Measurements from ENCODE around the gene SASH3.

Gene SASH3

GRCh38 chrX:129782706-129783105 is 3.0 kb downstream of the SASH3 start:
- H3K27ac Mint-ChIP-seq: peak overlapping the region; percentile 79
- H3K4me1 Mint-ChIP-seq: peaks cover 72% of the 10 kb centered on the region
- H3K27me3 Mint-ChIP-seq: no peaks in the 10 kb centered on the region
- H3K9me3 Mint-ChIP-seq: no peaks in the 10 kb centered on the region
- H3K36me3 Mint-ChIP-seq: peaks cover 70% of the 10 kb centered on the region
- DNase-seq: no peak
- H3K4me3 Mint-ChIP-seq: peak overlapping the region; percentile 94
- CTCF ChIA-PET: interaction anchor here (0.7 to 6.1 kb wide), 7 partner anchors 11 to 127 kb away, joined by 3 to 39 read pairs (median 6); no protein-coding TSS in a partner anchor

GRCh38 chrX:129783291-129783713 is 3.6 kb downstream of the SASH3 start:
- Mint-ChIP-seq H3K27ac (peak overlapping the region; percentile 79), H3K27me3 (no peaks in the 10 kb centered on the region), H3K36me3 (peaks cover 71% of the 10 kb centered on the region), H3K4me3 (peak overlapping the region; percentile 94), H3K4me1 (peaks cover 66% of the 10 kb centered on the region), H3K9me3 (no peaks in the 10 kb centered on the region)
- no peak for DNase-seq
- CTCF ChIA-PET: interaction anchor here (0.6 to 6.1 kb wide), 7 partner anchors 11 to 144 kb away, joined by 3 to 39 read pairs (median 6); no protein-coding TSS in a partner anchor

DNA sequence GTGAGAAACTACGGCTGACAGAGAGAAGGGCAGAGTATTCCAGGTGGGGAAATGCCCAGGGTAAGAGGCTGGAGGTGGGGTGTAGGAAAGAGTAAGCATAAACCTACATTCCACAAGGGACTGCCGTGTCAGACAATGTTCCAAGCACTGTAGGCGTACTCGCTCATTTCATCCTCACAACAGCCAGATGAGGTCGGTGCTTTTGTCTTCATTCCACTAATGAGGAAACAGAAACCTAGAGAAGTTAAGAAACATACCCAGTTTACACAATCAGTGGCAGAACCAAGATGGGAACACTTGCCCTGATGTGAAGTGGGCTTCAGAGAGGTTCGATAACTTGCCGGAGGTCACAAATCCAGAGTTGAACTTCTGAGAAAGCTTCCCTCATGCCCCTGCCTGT is 4.6 kb downstream of the SASH3 start:
- peak overlapping the region; percentile 69 for H3K27ac Mint-ChIP-seq
- no peak for DNase-seq
- peaks cover 75% of the 10 kb centered on the region for H3K36me3 Mint-ChIP-seq
- H3K9me3 Mint-ChIP-seq: no peaks in the 10 kb centered on the region
- CTCF ChIA-PET: interaction anchor here (1.5 to 6.1 kb wide), 5 partner anchors 25 to 145 kb away, joined by 3 to 39 read pairs (median 6); no protein-coding TSS in a partner anchor
- peak overlapping the region; percentile 94 for H3K4me3 Mint-ChIP-seq
- H3K4me1 Mint-ChIP-seq: peaks cover 58% of the 10 kb centered on the region
- H3K27me3 Mint-ChIP-seq: no peaks in the 10 kb centered on the region

- no peak for DNase-seq
- Mint-ChIP-seq H3K9me3 (no peaks in the 10 kb centered on the region), H3K4me1 (peaks cover 58% of the 10 kb centered on the region), H3K4me3 (peak overlapping the region; percentile 66), H3K36me3 (peaks cover 75% of the 10 kb centered on the region), H3K27ac (peak overlapping the region; percentile 78), H3K27me3 (no peaks in the 10 kb centered on the region)
- CTCF ChIA-PET: interaction anchor here (1.5 to 4.2 kb wide), 2 partner anchors 26 to 30 kb away, joined by 5 to 29 read pairs; no protein-coding TSS in a partner anchor
Measured at GRCh38 chrX:129785160-129785947, 5.6 kb downstream of the SASH3 start.

GRCh38 chrX:129786210-129786651 is 6.5 kb downstream of the SASH3 start:
- Mint-ChIP-seq H3K27ac (peak overlapping the region; percentile 77), H3K27me3 (no peaks in the 10 kb centered on the region), H3K4me1 (peaks cover 58% of the 10 kb centered on the region), H3K4me3 (peak overlapping the region; percentile 66), H3K9me3 (no peaks in the 10 kb centered on the region), H3K36me3 (peaks cover 72% of the 10 kb centered on the region)
- CTCF ChIA-PET: interaction anchor here (4.2 kb wide), 1 partner anchor 31 kb away, joined by 29 read pairs; no protein-coding TSS in a partner anchor
- DNase-seq: no peak

GRCh38 chrX:129787336-129788055 is 7.7 kb downstream of the SASH3 start:
- Mint-ChIP-seq H3K4me3 (no peak overlapping the region), H3K4me1 (peaks cover 50% of the 10 kb centered on the region), H3K27me3 (no peaks in the 10 kb centered on the region), H3K9me3 (no peaks in the 10 kb centered on the region), H3K36me3 (peaks cover 62% of the 10 kb centered on the region), H3K27ac (no peak overlapping the region)
- CTCF ChIA-PET: no interaction called here
- DNase-seq: no peak

DNA sequence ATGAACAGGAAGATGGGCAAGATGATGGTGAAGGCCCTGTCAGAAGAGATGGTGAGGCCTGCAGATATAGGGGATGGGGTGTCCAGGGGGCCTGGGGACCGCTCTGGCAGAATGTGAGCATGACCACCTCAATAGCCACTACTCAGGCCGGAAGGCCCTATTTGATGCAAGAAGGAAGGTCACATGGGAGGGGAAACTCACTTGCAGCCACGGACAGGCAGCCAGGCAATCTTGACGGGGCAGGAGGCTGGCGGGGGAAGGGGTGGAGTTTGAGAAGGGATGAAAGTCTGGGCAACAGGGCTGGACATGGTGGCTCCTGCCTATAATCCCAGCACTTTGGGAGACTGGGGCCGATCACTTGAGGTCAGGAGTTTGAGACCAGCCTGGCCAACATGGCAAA is 8.8 kb downstream of the SASH3 start:
- H3K4me3 Mint-ChIP-seq: no peak overlapping the region
- peaks cover 42% of the 10 kb centered on the region for H3K4me1 Mint-ChIP-seq
- H3K27ac Mint-ChIP-seq: no peak overlapping the region
- CTCF ChIA-PET: no interaction called here
- no peak for DNase-seq
- H3K27me3 Mint-ChIP-seq: no peaks in the 10 kb centered on the region
- no peaks in the 10 kb centered on the region for H3K9me3 Mint-ChIP-seq
- peaks cover 55% of the 10 kb centered on the region for H3K36me3 Mint-ChIP-seq

DNA sequence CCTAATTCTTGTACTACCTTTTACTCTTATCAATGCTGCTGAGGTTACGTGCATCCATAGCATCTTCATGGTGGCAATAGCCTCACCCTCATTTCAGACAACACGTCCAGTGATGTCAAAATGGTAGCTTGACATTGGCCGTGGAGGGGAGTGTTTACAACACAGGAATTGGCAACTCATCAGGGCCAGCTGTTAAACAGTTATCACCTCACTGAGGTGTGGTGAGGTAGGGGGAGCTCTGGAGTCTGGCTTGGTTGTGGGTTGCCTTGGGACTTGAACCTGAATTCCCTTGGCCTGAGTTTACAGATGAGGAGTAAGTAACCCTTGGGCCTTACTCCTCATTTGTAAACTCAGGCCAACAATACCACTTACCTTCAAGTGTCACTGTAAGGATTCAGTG is 10.4 kb downstream of the SASH3 start:
- no peak for DNase-seq
- no peak overlapping the region for H3K4me3 Mint-ChIP-seq
- CTCF ChIA-PET: interaction anchor here (0.8 kb wide), 1 partner anchor 13 kb away, joined by 3 read pairs; no protein-coding TSS in a partner anchor
- H3K4me1 Mint-ChIP-seq: peaks cover 30% of the 10 kb centered on the region
- no peaks in the 10 kb centered on the region for H3K27me3 Mint-ChIP-seq
- peaks cover 49% of the 10 kb centered on the region for H3K36me3 Mint-ChIP-seq
- no peaks in the 10 kb centered on the region for H3K9me3 Mint-ChIP-seq
- no peak overlapping the region for H3K27ac Mint-ChIP-seq

DNA sequence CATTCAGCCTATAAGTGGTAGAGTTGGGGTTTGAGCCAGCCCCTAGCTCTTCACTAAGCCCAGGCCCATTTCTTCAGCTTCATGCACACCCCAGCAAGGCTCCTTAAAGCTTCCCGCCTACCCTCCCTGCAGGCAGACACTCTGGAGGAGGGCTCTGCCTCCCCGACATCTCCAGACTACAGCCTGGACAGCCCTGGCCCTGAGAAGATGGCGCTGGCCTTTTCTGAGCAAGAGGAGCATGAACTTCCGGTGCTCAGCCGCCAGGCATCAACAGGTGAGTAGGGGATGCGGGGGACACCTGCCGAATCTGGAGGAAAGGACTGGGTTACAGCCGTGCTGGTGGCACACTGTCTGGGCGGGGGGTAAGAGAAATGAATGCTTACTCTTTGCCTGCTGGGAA is 11.1 kb downstream of the SASH3 start:
- Mint-ChIP-seq H3K9me3 (no peaks in the 10 kb centered on the region), H3K27ac (no peak overlapping the region), H3K4me1 (peaks cover 24% of the 10 kb centered on the region), H3K4me3 (no peak overlapping the region), H3K27me3 (no peaks in the 10 kb centered on the region), H3K36me3 (peaks cover 43% of the 10 kb centered on the region)
- DNase-seq: no peak
- CTCF ChIA-PET: no interaction called here

- Mint-ChIP-seq H3K4me1 (peaks cover 18% of the 10 kb centered on the region), H3K4me3 (no peak overlapping the region), H3K27me3 (no peaks in the 10 kb centered on the region), H3K9me3 (no peaks in the 10 kb centered on the region), H3K36me3 (peaks cover 42% of the 10 kb centered on the region), H3K27ac (no peak overlapping the region)
- CTCF ChIA-PET: no interaction called here
- no peak for DNase-seq
Measured at GRCh38 chrX:129791336-129791735, 11.6 kb downstream of the SASH3 start.

DNA sequence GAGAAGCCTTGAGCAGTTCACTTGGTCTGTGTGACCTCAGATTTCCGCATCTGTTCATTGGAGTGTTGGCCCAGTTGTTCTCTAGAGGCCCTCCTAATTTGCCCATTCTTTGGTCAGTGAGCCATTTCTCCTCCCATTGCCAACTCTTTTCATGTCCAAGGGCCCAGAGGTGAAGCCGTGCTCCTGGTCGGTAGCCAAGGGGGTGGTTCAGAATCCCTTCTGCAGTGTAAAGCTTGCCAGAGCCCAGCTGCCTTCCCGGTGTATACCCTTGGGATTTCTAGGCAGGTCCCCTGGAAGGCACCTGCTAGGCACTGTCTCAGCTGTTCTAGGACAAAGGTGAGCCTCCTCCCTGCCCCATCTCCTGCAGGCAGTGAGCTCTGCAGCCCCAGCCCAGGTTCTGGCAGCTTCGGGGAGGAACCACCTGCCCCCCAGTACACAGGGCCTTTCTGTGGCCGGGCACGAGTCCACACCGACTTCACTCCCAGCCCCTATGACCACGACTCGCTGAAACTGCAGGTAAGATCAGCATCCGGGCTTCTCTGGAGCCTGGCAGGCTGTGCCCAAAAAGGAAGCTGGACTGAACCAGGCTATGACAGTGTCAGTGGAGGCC is 12.3 kb downstream of the SASH3 start:
- Mint-ChIP-seq H3K4me3 (no peak overlapping the region), H3K36me3 (peaks cover 38% of the 10 kb centered on the region), H3K27me3 (no peaks in the 10 kb centered on the region), H3K27ac (no peak overlapping the region), H3K4me1 (peaks cover 14% of the 10 kb centered on the region), H3K9me3 (no peaks in the 10 kb centered on the region)
- DNase-seq: no peak
- CTCF ChIA-PET: no interaction called here

DNA sequence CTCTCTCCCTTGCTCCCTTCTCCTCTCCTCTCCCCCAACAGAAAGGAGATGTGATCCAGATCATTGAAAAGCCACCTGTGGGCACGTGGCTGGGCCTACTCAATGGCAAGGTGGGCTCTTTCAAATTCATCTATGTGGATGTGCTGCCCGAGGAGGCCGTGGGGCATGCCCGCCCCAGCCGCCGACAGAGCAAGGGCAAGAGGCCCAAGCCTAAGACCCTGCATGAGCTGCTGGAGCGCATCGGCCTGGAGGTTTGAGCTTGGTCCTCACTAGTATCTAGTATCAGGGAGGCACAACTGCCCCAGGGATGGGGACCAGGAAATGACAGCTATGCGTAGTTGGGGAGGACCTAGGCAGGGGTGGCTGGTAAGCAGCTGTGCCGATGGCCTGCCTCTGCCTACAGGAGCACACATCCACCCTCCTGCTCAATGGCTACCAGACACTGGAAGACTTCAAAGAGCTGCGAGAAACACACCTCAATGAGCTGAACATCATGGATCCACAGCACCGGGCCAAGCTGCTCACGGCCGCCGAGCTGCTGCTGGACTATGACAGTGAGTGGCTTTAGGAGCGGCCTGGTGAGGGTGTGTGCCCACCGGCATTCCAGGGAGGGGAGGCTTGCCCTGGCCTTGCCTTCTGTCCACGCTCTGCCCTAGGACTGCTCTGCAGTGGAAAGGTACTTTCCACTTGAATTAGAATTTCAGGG is 13.0 kb downstream of the SASH3 start:
- no peaks in the 10 kb centered on the region for H3K9me3 Mint-ChIP-seq
- H3K4me1 Mint-ChIP-seq: peaks cover 11% of the 10 kb centered on the region
- CTCF ChIA-PET: no interaction called here
- H3K27ac Mint-ChIP-seq: no peak overlapping the region
- H3K36me3 Mint-ChIP-seq: peaks cover 36% of the 10 kb centered on the region
- DNase-seq: no peak
- H3K27me3 Mint-ChIP-seq: no peaks in the 10 kb centered on the region
- H3K4me3 Mint-ChIP-seq: no peak overlapping the region

DNA sequence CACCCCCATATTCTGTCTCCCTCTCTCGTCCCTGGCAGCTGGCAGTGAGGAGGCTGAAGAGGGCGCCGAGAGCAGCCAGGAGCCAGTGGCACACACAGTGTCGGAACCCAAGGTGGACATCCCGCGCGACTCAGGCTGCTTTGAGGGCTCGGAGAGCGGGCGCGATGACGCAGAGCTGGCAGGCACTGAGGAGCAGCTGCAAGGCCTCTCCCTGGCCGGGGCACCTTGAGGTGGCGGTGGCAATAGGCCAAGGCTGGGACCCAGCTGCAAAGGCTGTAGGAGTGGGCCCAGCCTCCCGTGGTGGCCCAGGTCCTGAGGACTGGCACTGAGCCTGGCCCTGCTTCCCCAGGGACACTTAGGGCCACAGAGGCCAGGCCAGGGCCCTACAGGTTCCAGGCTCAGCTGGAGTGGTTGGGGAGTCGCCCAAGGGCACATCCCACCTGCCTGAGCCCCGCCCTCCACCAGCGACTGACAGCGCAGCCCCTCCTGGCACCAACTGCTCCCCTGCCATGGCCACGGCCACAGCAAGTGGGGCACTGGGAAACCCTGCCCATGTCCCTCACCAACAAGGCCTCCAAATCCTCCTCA is 13.9 kb downstream of the SASH3 start:
- H3K27ac Mint-ChIP-seq: peak overlapping the region; percentile 42
- CTCF ChIA-PET: no interaction called here
- DNase-seq: no peak
- H3K9me3 Mint-ChIP-seq: no peaks in the 10 kb centered on the region
- peaks cover 16% of the 10 kb centered on the region for H3K4me1 Mint-ChIP-seq
- no peak overlapping the region for H3K4me3 Mint-ChIP-seq
- no peaks in the 10 kb centered on the region for H3K27me3 Mint-ChIP-seq
- peaks cover 38% of the 10 kb centered on the region for H3K36me3 Mint-ChIP-seq
